Cerebellar cortex (tissue), 1 donor: ENCODE data around the gene EED.
"Not testable (repeated sequence)": the region's sequence is repeated elsewhere in the genome, so short reads cannot be mapped to it uniquely, and the experiment has no call there.

ENCODE experiments used
- DNase-seq: peaks from one replicate; pipeline ENCODE4 v3.0.0-alpha.2; 2015; ENCODE audit warnings: low spot score

The EED gene

GRCh38 chr11:86292912-86293616 lies 48.5 kb downstream of the EED start:
- DNase-seq: no peak

GRCh38 chr11:86294026-86294425 lies 49.5 kb downstream of the EED start:
- no peak for DNase-seq

GRCh38 chr11:86301742-86302091 lies 57.2 kb downstream of the EED start:
- no peak for DNase-seq

GRCh38 chr11:86302092-86302793 lies 57.7 kb downstream of the EED start, which contains the start of gene HIKESHI:
Gene HIKESHI, plus strand, starts transcription at chr11:86302240. Its CDS starts 209 bp downstream, at chr11:86302449.
- DNase-seq: peak; percentile 100

GRCh38 chr11:86303257-86303656 lies 58.7 kb downstream of the EED start:
- no peak for DNase-seq

- DNase-seq: not testable (repeated sequence)
Observed at GRCh38 chr11:86308710-86309109, 64.2 kb downstream of the EED start.

- DNase-seq: no peak
Observed at GRCh38 chr11:86313793-86314192, 69.2 kb downstream of the EED start.

GRCh38 chr11:86314636-86315035 lies 70.1 kb downstream of the EED start:
- no peak for DNase-seq
